HepG2 (cell line): ENCODE results near the gene B3GNT7. TPM values are rescaled to one million over a fixed set of nuclear protein-coding genes. Genes with fewer than 3 reads are reported as not detected.

Experiments
- ATAC-seq: fragments of 200-7000 bp; cut with Tn5 transposase; 3 replicates; pipeline ENCODE4 v1.9.1; 2020; ENCODE audit warnings: mild to moderate bottlenecking, moderate library complexity
- BruUV-seq: library from RNA; stranded (reverse); fragments of 400-500 nt; replicated peaks from 2 replicates; lab custom pipeline; 2021; lab: Mats Ljungman, UMichigan
- CTCF ChIA-PET: fragments of 300-600 bp; formaldehyde crosslinking; extraction: SDS; loops from one replicate; lab custom pipeline; 2021; ENCODE audit warnings: low total read pairs, inconsistent platforms, low intra/inter-chr PET ratio; lab: Yijun Ruan, JAX
- POLR2A ChIA-PET: fragments of 350-600 bp; sonication (Branson Sonifier 250); formaldehyde crosslinking; loops from one replicate; lab custom pipeline; 2020; ENCODE audit warnings: antibody characterized with exemption, inconsistent platforms; lab: Yijun Ruan, JAX
- DNase-seq: peaks from one replicate; pipeline ENCODE4 v3.0.0-alpha.2; 2015; ENCODE audit warnings: low spot score
- FAIRE-seq: peaks from 3 replicates; lab custom pipeline; 2011; peaks lifted over from hg19 to GRCh38; lab: Jason Lieb, UNC
- H2AFZ ChIP-seq: one replicate; pipeline ENCODE4 v1.6.1; 2011; ENCODE audit warnings: low read length, inconsistent platforms
- H3K27ac ChIP-seq: fragments of 300-600 bp; 3 replicates; pipeline ENCODE4 v1.8.0; 2011; ENCODE audit warnings: mixed run types, mild to moderate bottlenecking, mixed read lengths, low read length, inconsistent platforms; ENCODE audit not compliant: insufficient read depth; ENCODE audit errors: extremely low read length
- H3K27me3 ChIP-seq, 2 experiments: fragments of 200-600 bp in 1 of 2; 2 replicates in 1 of 2; 3 replicates in 1 of 2; pipeline versions ENCODE4 v1.6.0 to v1.8.0; 2011; ENCODE audit warnings: low read length in 2 of 2, mild to moderate bottlenecking in 2 of 2, moderate library complexity in 2 of 2, inconsistent platforms in 1 of 2; ENCODE audit not compliant: insufficient read depth in 2 of 2, control insufficient read depth in 1 of 2
- H3K36me3 ChIP-seq, 2 experiments: fragments of 200-600 bp in 1 of 2; replicated peaks in 1 of 2; 2 replicates in 1 of 2; 3 replicates in 1 of 2; pipeline versions ENCODE4 v1.5.1 to v1.8.0; 2011; ENCODE audit warnings: low read length in 2 of 2, inconsistent platforms in 1 of 2; ENCODE audit not compliant: insufficient read depth in 2 of 2, control insufficient read depth in 1 of 2
- H3K4me1 ChIP-seq: 2 replicates; pipeline ENCODE4 v1.5.1; 2012; ENCODE audit warnings: low read length, inconsistent platforms; ENCODE audit not compliant: insufficient read depth
- H3K4me2 ChIP-seq: 2 replicates; pipeline ENCODE4 v1.6.0; 2011; ENCODE audit warnings: low read depth, low read length, inconsistent platforms
- H3K4me3 ChIP-seq, 3 experiments: fragments of 200-600 bp in 1 of 3; sonication (generic), shearing (Covaris generic) in 1 of 3; replicated peaks in 1 of 3; 2 replicates each; pipeline ENCODE4 v1.5.1; 2011 to 2016; ENCODE audit warnings: low read length in 3 of 3, inconsistent platforms in 2 of 3, low read depth in 2 of 3, mild to moderate bottlenecking in 2 of 3, control low read depth in 1 of 3, mixed read lengths in 1 of 3; ENCODE audit not compliant: insufficient read depth in 1 of 3
- H3K79me2 ChIP-seq: one replicate; pipeline ENCODE4 v1.6.1; 2011; ENCODE audit warnings: low read length, inconsistent platforms; ENCODE audit not compliant: insufficient read depth
- H3K9ac ChIP-seq: 2 replicates; pipeline ENCODE4 v1.6.0; 2011; ENCODE audit warnings: mild to moderate bottlenecking, low read depth, low read length, inconsistent platforms; ENCODE audit not compliant: insufficient read depth
- H3K9me3 ChIP-seq: 2 replicates; pipeline ENCODE4 v1.5.1; 2012; ENCODE audit warnings: mild to moderate bottlenecking, low read length
- H4K20me1 ChIP-seq: 2 replicates; pipeline ENCODE4 v1.6.0; 2011; ENCODE audit warnings: inconsistent platforms, mild to moderate bottlenecking, low read length, moderate library complexity; ENCODE audit not compliant: insufficient read depth
- MAFF ChIP-seq: IDR thresholded peaks from 2 replicates; pipeline ENCODE4 v1.6.1; 2011; ENCODE audit warnings: low read depth, low read length, improper control_type of control experiment
- MYPOP ChIP-seq: sonication (generic); formaldehyde crosslinking; IDR thresholded peaks from 2 replicates; pipeline ENCODE4 v1.8.1; 2023; ENCODE audit warnings: mild to moderate bottlenecking, moderate library complexity, missing genetic modification reagents
- NCOR1 ChIP-seq: fragments of 200-600 bp; sonication (generic); IDR thresholded peaks from 2 replicates; pipeline ENCODE4 v1.7.0; 2017; ENCODE audit warnings: antibody characterized with exemption, low read length, borderline replicate concordance
- ZBTB37 ChIP-seq: sonication (generic); formaldehyde crosslinking; IDR thresholded peaks from 2 replicates; pipeline ENCODE4 v1.4.0; 2020; ENCODE audit warnings: mild to moderate bottlenecking, missing genetic modification reagents
- ZNF331 ChIP-seq: sonication (generic); formaldehyde crosslinking; IDR thresholded peaks from 2 replicates; pipeline ENCODE4 v1.4.0; 2020; ENCODE audit warnings: missing genetic modification reagents
- WGBS: methylation state at CpG from one replicate; pipeline ENCODE4 v1.1.6; 2017; ENCODE audit warnings: low lambda C conversion rate; 5-methylcytosine and 5-hydroxymethylcytosine counted together
- in situ Hi-C: cut with HindIII; loops from 2 replicates; pipeline ENCODE4 v1.10.0; 2017; ENCODE audit warnings: low pct_unique_long_range_greater_than_20kb; ENCODE audit not compliant: extremely low pct_ligation_motif_present
- intact Hi-C: fragments of 100-400 bp; cut with micrococcal nuclease; formaldehyde crosslinking; loops from one replicate; pipeline ENCODE4 v1.10.0; 2022; ENCODE audit not compliant: unreplicated experiment
- polyA plus RNA-seq, 8 experiments: library from polyadenylated mRNA; depleted of rRNA in 3 of 8; stranded (reverse) in 7 of 8; unstranded in 1 of 8; fragments of >200 nt; fragmentation: Illumina TruSeq in 4 of 8; extraction: Trizol in 4 of 8; gene quantifications; 2 replicates each; pipeline versions ENCODE4 v1.2.1 to v1.2.3, GENCODE V29; 2011 to 2016; ENCODE audit warnings: low read depth in 4 of 8, missing spikeins in 1 of 8, mixed read lengths in 1 of 8; ENCODE audit not compliant: insufficient read depth in 1 of 8
- total RNA-seq, 5 experiments: library from RNA; depleted of rRNA; stranded (reverse); fragments of >200 nt; fragmentation: Illumina TruSeq; extraction: Trizol; gene quantifications; 2 replicates each; pipeline ENCODE4 v1.2.3, GENCODE V29; 2016; ENCODE audit warnings: low read depth in 1 of 5

Gene B3GNT7
- total and polyA plus RNA-seq, 2 of the 13 experiments (the other 11 are each of a cell fraction or from before 2014, with no cell fraction given): 0.04 to 0.24 TPM

DNA sequence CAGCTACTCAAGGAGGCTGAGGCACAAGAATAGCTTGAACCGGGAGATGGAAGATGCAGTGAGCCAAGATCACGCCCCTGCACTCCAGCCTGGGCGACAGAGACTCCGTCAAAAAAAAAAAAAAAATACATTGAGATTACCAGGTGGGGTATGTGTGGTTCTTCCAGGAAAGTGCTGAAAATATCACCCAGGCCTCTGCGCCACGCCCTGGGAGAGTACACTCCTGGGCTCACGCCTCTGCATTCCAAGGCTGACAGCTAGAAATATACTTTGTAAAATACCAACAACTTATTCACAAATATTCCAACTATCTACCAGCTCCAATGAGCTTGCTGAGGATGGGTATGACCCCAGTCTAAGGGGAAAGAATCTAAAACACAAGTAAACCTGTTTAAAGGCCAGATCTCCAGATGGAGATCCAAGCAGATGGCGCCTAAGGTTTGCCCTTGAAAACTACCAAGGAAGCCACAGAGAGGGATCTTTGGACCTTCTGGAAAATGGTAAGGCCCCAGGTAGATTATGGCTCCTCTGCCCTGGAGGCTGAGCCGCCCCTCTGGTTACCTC is 21.6 kb upstream of the B3GNT7 start:
- Histone ChIP-seq H3K4me3 (no peak overlapping the region), H3K4me1 (peaks cover 12% of the 10 kb centered on the region), H3K9me3 (no peaks in the 10 kb centered on the region), H3K27me3 (no peaks in the 10 kb centered on the region), H3K79me2 (no peaks in the 10 kb centered on the region), H2AFZ (no peak overlapping the region), H3K4me2 (no peak overlapping the region), H3K27ac (no peak overlapping the region), H4K20me1 (no peaks in the 10 kb centered on the region), H3K36me3 (no peaks in the 10 kb centered on the region), H3K9ac (no peak overlapping the region)
- WGBS: 74% methylated on average over 9 of the region's 9 CpGs
- no peak for FAIRE-seq
- intact Hi-C loops (no loop called here), in situ Hi-C loops (no loop called here)
- BruUV-seq: no TSS peak
- no peak for TF ChIP-seq MAFF
- no peak for TF ChIP-seq NCOR1
- TF ChIP-seq ZBTB37: no peak
- DNase-seq: no peak
- CTCF ChIA-PET: no interaction called here
- ATAC-seq: no peak
- POLR2A ChIA-PET: no interaction called here

- in situ Hi-C loops (no loop called here), intact Hi-C loops (no loop called here)
- peaks cover 0 to 3% of the 10 kb centered on the region in 2 experiments; a peak in 1 of 5 replicates for H3K27me3 ChIP-seq
- H3K4me2 ChIP-seq: no peak overlapping the region
- H3K9me3 ChIP-seq: no peaks in the 10 kb centered on the region
- DNase-seq (no peak), ATAC-seq (no peak), FAIRE-seq (no peak)
- H3K27ac ChIP-seq: no peak overlapping the region
- ChIA-PET POLR2A (interaction anchor here (1.0 kb wide), 1 partner anchor 90 kb away, joined by 3 read pairs; the partner anchor contains the start of gene NCL), CTCF (no interaction called here)
- H3K4me1 ChIP-seq: peaks cover 21% of the 10 kb centered on the region
- TF ChIP-seq MYPOP (CRISPR knock-in tag) (no peak), ZNF331 (CRISPR knock-in tag) (0 out of 2 replicates have a peak, but pooled peaks have one; percentile 29)
- no peak overlapping the region for H2AFZ ChIP-seq
- no peak overlapping the region for H3K4me3 ChIP-seq
- H4K20me1 ChIP-seq: no peaks in the 10 kb centered on the region
- BruUV-seq: no TSS peak
- WGBS: 100% methylated on average over 2 of the region's 2 CpGs
- H3K36me3 ChIP-seq: no peaks in the 10 kb centered on the region
- H3K79me2 ChIP-seq: no peaks in the 10 kb centered on the region
- no peak overlapping the region for H3K9ac ChIP-seq
Observed at GRCh38 chr2:231374771-231375170, 20.7 kb upstream of the B3GNT7 start.
